H7 (cell line): ENCODE data around the gene GRAMD2A. TPM values are rescaled to one million over a fixed set of nuclear protein-coding genes. Genes with fewer than 3 reads are reported as not detected.

Source experiments
- total RNA-seq: library from RNA; depleted of rRNA; stranded (reverse); fragments of >200 nt; shearing (Covaris generic); gene quantifications from 2 replicates; pipeline ENCODE4 v1.2.3, GENCODE V29; 2014; rRNA removed

The GRAMD2A gene
- total RNA-seq, 1 experiment from 2014 or later = 0.17 TPM

Other genes with a start within 250 kb of the GRAMD2A start
- 7.8 and 12.6 TPM in 2 replicates for gene MYO9A, start 79.6 kb downstream of the GRAMD2A start, total RNA-seq
- gene SENP8, start 79.4 kb downstream of the GRAMD2A start, total RNA-seq = 2.7 and 4.8 TPM in 2 replicates
- gene PKM, start 33.4 kb upstream of the GRAMD2A start, total RNA-seq = 942 and 1,007 TPM in 2 replicates
- gene PARP6, start 74.8 kb upstream of the GRAMD2A start, total RNA-seq = 24.8 and 28.8 TPM in 2 replicates
- gene CELF6, start 122.4 kb upstream of the GRAMD2A start, total RNA-seq = 0.21 TPM in 1 of 2 replicates, not detected in the other
- gene HEXA, start 178.2 kb upstream of the GRAMD2A start, total RNA-seq = 52.5 and 54.2 TPM in 2 replicates
- gene TMEM202, start 200.5 kb upstream of the GRAMD2A start, total RNA-seq = not detected in 2 replicates